Activated CD4-positive, alpha-beta T cell treated with anti-CD3 and anti-CD28 coated beads, Interleukin-10, Interleukin-2, amounts not matched to agents 100 ng/mL and 50 ng/mL, durations not matched to agents 16 hours and 8 hours (primary cell): Measurements from ENCODE around the gene CHD8.
A peak's percentile ranks its signal among the peaks of the same experiment; 100 is the strongest.
"Not testable (repeated sequence)": the region's sequence is repeated elsewhere in the genome, so short reads cannot be mapped to it uniquely, and the experiment has no call there.

Source experiments
- DNase-seq: peaks from one replicate; pipeline ENCODE4 v3.0.0-alpha.2; 2020

Gene CHD8

DNA sequence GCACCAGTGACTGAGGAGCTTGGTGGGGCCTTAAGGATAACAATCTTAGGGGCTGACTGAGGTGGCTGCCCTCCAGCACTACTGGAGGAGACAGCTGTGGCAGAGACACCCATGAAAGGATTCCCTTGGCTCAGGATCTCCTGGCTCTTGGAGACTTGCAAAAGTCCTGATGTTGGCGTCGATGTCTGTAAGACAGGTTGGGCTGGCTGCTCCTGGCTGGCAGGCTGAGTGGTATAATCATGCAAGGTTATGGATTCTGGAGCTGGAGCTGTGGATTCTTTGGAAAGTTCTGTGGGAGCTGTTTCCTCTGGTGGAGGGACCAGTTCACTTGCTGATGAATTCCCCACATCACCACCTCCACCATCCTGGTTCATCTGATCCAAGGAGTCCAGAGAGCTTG is 24.8 kb downstream of the CHD8 start:
- DNase-seq, result no peak

- DNase-seq, result no peak
Measured at GRCh38 chr14:21428930-21429329, 27.0 kb downstream of the CHD8 start.

DNA sequence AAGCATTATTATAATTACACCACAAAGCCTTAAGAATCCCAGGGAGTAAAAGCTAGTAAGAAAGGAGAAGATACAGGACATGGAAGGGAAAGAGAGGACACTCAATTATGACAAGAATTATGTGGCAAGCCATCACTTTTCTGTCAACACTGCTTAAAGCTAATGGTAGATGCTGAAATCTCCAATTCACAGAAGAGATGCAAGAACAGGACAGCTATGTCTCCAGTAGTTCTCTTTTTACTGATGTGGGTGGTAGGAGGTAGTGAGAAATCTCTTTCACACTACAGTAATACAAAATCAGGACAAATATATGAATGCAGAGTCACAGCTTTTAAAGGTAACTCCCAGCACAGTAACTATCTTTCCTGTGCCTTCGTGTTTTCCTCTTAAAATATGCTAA is 29.2 kb downstream of the CHD8 start:
- DNase-seq, result no peak

GRCh38 chr14:21419528-21419927 is 36.4 kb downstream of the CHD8 start:
- no peak for DNase-seq

DNA sequence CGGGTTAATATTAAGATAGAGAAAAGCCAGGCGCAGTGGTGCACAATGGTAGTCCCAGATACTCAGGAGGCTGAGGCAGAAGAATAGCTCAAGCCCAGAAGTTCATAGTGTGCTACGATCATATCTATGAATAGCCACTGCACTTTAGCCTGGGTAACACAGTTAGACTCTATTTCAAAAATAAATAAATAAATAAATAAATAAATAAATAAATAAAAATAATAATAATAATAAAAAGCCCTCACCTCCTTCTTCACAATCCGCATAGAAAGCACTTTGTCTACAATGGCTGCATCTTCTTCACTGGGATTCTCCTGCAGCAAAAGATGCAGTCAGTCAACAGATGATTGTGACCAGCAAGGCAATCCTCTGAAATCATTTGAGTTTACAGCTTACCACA is 40.6 kb downstream of the CHD8 start:
- no peak for DNase-seq

- DNase-seq, result peak; percentile 79
Measured at GRCh38 chr14:21414137-21414631, 41.7 kb downstream of the CHD8 start.

DNA sequence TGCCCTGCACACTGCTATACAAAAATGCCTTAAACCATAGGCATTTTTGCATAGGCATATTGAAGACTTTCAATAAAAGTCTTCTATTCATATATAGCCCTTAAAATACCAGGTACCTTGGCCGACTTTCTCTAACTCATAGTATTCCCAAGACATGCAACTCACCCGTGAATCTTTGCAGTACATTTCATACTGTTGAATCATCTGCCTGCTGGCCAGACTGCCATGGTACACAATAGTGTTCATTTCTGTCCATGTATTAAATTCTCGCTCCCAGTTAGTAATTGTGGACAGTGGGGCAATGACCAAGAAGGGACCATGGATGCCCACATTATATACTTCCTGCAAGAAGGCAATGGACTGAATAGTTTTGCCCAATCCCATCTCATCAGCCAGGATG is 47.8 kb downstream of the CHD8 start:
- DNase-seq, result no peak

DNA sequence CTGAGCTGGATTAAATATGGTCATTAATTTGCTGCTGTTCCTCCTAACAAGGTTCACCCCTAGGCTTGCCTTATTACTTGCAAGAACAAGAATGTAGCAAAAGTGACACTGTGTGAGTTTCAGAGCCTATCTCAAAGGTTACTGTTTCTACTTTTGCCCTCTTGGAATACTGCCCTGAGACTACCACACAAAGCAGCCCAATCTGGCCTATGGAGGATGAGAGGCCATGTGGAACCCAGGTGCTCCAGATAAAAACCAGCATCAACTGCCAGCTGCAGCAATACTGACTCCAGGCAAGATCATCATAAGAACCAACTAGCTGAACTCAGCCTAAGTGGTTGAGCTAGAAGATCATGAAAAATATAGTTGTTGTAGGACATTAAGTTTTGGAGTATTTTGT is 49.7 kb downstream of the CHD8 start:
- no peak for DNase-seq

DNA sequence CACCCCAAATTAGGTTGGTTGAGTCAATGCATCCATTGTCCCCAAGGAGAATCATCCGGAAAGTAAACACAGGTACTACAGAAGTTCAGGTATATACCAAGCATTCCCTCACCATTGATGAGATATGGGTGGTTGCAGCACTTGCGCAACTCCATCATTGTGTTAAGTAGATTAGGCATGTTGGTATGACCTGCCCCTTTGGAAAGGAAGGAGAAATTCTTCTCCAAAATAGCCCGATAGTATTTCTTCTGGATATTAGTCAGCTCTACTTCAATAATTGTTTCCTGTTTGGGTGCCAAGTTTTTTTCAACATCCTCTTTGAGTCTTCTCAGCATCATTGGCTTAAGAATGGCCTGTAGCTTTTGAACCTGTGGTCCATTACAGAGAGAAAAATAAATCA is 50.8 kb downstream of the CHD8 start:
- no peak for DNase-seq

DNA sequence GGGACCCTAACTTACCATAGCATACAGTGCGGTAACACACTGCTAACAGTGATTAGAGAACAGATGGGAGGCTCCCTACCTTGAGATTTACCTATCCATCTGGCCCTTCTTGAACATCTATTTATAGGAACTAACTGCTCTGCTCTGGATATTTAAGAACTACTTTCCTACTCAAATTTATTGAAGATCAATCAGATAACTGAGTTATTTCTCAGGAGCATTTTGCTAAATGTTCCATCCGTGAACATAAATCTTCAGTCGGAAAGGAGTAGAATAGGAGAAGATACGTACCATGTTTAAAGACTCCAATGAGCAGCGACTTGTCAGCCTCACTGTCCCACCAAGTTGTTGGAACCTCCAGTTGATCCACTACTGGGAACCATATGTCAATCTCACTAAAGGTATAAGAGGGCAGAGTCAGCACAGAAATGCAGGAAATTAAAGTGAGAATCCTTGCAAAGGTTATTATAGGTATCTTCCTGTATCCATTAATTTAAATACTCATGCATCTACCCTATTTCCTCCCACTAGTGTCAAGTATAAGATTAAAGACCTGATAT is 56.5 kb downstream of the CHD8 start:
- no peak for DNase-seq

GRCh38 chr14:21398901-21399300 is 57.0 kb downstream of the CHD8 start:
- DNase-seq, result no peak

DNA sequence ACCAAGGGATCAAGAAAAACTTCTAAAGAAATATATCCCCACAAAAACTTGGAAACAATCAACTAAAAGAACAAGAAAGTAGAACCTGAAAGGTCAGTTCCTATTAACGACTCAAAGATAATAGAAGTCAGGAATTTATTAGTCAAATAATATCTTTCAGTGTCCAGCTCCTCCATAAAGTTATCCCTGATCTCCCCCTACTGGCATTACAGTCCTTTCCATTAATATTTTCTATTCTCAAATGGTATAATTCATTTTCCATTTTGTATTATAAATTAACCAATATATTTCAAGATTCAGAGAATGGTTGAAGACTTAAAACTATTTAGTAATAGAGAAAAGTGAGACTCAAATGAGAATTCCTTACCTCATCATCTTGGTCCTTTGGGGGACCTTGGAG is 60.5 kb downstream of the CHD8 start:
- DNase-seq, result no peak

GRCh38 chr14:21385188-21385904 is 70.6 kb downstream of the CHD8 start:
- DNase-seq, result peak; percentile 8

DNA sequence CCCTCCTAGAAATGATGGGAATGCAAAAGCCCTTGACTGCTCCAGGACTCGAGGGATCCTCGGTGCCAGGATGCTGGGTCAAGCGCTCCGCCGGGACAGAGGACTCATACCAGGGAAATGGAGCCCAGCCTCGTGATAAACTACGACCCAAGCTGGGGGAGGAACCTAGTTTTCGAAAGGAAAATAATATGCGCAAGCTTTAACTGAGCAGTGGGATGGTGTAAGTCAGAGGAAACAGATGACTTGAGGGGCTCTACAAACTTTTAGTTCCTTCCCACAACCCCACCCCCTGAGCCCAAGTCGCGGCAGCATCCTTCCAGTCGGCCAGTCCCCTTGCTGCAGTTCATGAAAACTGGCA is 71.5 kb downstream of the CHD8 start:
- no peak for DNase-seq

- DNase-seq, result peak; percentile 97
Measured at GRCh38 chr14:21383848-21384493, 72.0 kb downstream of the CHD8 start, which contains the start of gene SUPT16H. SUPT16H (minus strand) TSS chr14:21384019; CDS start chr14:21383927, 92 bp downstream.

DNA sequence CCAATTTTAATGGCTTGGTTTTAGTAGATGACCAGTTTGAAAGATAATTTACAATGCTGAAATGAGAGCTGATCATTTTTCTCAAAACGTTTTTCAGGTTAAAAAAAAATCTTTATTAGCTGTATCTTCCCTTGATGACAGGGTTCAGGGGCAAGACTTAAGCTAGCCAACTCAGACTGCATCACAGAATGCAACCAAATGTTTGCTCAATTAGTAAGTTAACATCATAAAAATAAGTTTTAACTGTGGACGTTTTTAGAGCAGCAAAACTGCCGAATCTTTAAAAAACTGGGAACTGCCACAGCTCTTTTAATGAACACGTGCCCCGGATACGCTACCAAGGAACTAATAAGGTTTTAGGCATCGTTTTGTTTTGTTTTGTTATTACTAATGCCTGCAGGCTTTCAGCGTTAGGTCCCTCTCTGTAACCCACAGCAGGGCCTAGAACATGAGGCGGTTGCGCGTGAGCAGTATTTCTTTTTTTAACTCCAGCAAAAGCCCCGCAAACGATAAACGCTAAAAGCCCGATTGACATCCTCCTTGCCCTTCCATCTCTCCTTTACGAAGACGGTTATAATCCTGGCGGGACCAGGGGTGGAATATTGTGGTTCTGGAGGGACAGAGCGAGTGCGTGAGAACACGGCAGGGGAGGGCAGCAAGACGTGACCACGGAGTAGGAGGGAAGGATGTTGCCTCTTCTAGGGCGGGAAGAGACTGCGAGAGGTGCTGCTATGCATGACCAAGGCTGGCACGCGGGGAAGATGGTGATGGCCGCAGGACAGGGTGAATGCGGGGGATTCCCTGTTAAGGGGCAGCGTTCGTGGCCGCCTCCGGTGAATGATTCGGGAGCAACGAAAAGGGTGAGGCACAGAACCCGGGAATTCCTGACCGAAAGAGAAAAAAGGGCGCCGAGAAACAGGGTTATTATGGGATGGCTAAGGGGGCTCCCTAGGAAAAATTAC is 72.8 kb downstream of the CHD8 start:
- DNase-seq, result peak; percentile 70

- peak; percentile 4 for DNase-seq
Measured at GRCh38 chr14:21382095-21382494, 73.8 kb downstream of the CHD8 start.

GRCh38 chr14:21379338-21379737 is 76.6 kb downstream of the CHD8 start:
- no peak for DNase-seq

- no peak for DNase-seq
Measured at GRCh38 chr14:21373980-21374379, 81.9 kb downstream of the CHD8 start.

DNA sequence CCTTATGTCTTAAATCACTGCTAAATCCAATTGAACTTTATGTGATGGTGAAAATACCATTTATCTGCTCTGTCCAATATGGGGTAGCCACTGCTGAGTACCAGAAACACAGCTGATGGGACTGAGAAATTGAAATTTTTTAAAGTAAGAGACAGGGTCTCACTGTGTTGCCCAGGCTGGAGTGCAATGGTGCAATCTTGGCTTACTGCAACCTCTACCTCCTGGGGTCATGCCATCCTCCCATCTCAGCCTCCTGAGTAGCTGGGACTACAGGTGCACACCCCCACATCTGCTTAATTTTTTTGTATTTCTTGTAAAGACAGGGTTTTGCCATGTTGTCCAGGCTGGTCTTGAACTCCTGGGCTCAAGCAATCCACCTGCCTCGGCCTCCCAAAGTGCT is 83.1 kb downstream of the CHD8 start:
- DNase-seq, result not testable (repeated sequence)

DNA sequence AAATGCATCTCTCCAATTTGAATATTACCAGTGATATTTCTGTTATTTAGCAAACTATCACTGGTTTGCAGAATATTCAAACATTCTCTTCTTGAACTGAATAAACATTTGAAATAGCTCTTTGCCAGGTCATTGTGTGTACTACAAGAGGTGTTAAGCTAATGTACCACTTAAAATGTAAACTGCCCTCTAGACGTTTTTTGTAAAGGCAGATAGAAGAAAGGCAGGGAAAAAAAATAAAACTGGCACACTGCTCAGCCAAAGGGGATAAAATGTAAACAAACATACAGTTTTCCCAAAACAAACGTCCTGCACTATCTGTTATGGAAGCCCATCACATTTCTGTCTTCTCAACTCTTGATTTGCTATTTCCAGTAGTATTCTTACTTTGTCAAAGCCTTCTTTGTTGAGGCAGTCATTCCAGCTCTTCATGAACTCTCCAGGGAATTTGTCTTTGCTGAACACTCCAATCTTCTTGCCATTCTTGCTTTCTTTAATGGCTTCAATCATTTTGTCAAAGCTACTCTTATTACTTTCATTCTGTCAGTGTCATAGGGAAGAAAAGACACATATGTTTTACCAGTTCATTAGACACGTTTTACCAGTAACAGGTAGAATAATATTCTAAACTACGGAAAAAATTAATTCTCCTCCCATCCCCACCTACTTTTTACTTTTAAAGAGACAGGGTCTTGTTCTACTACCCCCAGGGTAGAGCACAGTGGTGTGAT is 85.8 kb downstream of the CHD8 start:
- no peak for DNase-seq

DNA sequence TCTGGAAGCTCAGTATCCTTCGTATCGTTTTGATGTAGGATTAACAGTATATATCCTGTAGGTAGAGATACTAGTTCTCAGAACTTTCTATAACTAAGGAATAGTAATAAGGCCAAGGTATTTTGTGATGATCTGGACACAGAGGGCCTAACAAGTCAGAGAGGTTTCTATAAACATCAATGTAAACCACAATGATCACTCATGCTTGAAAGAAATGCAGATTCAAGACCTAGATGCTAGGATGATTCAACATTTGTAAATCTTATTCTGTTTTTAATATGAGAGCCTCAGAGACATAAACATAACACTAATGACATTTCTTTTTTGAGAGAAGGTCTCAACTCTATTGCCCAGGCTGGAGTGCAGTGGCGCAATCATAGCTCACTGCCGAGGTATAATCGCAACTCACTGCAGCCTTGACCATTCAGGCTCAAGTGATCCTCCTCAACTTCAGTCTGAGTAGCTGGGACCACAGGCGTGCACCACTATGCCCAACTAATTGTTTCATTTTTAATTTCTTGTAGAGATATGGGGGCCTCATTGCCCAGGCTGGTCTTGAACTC is 88.3 kb downstream of the CHD8 start:
- no peak for DNase-seq
